Right lobe of liver (tissue), 4 donors: Measurements from ENCODE around the gene PER2.

Source experiments
- POLR2A ChIP-seq: fragments of 450-650 bp; IDR thresholded peaks from one replicate; pipeline ENCODE4 v1.6.1; 2017; ENCODE audit warnings: antibody characterized with exemption, mild to moderate bottlenecking
- TF ChIP-seq, protein P1 (sequence below), 4 donors: fragments of 200-600 bp in 3 of 4; fragments of 450-650 bp in 1 of 4; IDR thresholded peaks; one replicate each; pipeline versions ENCODE4 v1.5.1 to v1.8.0; 2016 to 2022; ENCODE audit warnings: antibody characterized with exemption in 4 of 4, mild to moderate bottlenecking in 2 of 4
- donor health status: DM: no; HTN: no; CAD: no.
- donor health status: DM: no; HTN: no; CAD: no.
- donor health status: DM: no; HTN: yes; CAD: no.

DNA sequence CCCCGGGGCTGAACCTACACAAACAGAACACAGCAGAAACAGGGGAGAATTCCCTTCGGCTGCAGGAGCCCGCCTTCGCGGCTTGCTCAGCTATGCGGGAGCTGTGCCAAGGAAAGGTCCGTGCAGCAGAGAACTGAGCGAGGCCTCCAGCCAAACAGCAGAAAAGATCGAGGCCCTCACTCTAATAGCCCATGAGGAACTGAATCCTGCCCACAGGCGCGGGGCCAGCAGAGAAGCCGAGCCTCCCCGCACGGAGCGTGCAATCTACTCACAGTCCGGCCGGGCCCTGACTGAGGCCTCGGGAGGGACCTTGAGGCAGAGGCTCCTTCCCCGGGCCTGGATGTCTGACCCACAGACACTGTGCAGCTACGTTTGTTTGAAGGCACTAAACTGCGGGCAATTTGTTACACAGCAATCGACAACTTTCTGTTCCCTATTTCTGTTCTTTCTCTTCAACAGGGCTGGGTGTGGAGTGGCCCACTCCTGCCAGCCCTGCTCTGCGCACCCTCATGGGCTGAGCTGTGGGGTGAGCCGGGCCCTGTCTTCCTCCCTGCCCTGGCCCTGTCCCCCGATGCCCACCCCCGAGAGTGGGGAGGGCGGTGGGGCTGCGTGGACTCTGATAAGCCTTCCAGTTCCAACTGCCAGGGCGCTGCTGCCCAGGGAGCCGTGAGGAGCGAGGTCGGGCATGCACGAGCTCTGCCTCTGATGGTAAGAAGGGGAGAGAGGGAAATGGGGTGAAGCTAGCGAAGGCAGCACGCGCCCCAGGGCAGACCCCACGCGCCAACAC, 62.3 kb downstream of the PER2 start:
- TF ChIP-seq, protein P1, sequence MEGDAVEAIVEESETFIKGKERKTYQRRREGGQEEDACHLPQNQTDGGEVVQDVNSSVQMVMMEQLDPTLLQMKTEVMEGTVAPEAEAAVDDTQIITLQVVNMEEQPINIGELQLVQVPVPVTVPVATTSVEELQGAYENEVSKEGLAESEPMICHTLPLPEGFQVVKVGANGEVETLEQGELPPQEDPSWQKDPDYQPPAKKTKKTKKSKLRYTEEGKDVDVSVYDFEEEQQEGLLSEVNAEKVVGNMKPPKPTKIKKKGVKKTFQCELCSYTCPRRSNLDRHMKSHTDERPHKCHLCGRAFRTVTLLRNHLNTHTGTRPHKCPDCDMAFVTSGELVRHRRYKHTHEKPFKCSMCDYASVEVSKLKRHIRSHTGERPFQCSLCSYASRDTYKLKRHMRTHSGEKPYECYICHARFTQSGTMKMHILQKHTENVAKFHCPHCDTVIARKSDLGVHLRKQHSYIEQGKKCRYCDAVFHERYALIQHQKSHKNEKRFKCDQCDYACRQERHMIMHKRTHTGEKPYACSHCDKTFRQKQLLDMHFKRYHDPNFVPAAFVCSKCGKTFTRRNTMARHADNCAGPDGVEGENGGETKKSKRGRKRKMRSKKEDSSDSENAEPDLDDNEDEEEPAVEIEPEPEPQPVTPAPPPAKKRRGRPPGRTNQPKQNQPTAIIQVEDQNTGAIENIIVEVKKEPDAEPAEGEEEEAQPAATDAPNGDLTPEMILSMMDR (IDR thresholded peaks at IDR 0.05), result no peak
- TF ChIP-seq POLR2A, result no peak
